ENCODE measurements around the gene SCUBE1. TPM values are rescaled to one million over a fixed set of nuclear protein-coding genes. Genes with fewer than 3 reads are reported as not detected.

SCUBE1 gene
- total and polyA plus RNA-seq, 8 donors, result 0.31 to 8.0 (median 1.8) TPM

DNA sequence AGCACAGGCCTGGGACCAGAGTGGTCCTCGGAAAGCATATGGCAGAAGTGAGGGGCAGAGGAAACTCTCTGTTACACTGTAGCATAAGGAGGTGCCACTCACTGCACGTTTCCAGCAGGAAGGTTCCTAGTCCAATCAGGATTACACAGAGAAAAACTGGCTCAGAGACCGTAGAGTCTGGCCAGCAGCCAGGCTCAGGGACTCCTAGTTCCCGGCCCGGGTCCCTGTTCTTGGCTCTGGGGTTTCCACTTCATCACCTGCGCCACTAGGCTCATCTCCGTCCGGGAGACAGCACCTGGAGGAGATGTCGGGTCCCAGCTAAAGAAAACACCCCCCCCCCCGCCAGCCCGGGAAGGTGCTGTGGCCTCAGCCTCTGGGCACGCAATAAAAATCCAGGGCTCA, 157.3 kb downstream of the SCUBE1 start:
- H3K27me3 ChIP-seq, result no peaks in the 10 kb centered on the region
- H3K4me3 ChIP-seq, result peak overlapping the region; percentile 70 to 91 (median 88)
- H3K36me3 ChIP-seq, result peaks cover under 1 to 22% (median 17%) of the 10 kb centered on the region in 4 donors
- no peaks in the 10 kb centered on the region for H3K9me3 ChIP-seq
- peak overlapping the region; percentile 83 to 96 (median 92) for H3K27ac ChIP-seq
- TF ChIP-seq POLR2AphosphoS5 (IDR thresholded peaks at IDR 0.05), result no peak
- no peak for TF ChIP-seq EP300 (IDR thresholded peaks at IDR 0.05)
- TF ChIP-seq, protein P1, sequence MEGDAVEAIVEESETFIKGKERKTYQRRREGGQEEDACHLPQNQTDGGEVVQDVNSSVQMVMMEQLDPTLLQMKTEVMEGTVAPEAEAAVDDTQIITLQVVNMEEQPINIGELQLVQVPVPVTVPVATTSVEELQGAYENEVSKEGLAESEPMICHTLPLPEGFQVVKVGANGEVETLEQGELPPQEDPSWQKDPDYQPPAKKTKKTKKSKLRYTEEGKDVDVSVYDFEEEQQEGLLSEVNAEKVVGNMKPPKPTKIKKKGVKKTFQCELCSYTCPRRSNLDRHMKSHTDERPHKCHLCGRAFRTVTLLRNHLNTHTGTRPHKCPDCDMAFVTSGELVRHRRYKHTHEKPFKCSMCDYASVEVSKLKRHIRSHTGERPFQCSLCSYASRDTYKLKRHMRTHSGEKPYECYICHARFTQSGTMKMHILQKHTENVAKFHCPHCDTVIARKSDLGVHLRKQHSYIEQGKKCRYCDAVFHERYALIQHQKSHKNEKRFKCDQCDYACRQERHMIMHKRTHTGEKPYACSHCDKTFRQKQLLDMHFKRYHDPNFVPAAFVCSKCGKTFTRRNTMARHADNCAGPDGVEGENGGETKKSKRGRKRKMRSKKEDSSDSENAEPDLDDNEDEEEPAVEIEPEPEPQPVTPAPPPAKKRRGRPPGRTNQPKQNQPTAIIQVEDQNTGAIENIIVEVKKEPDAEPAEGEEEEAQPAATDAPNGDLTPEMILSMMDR (IDR thresholded peaks at IDR 0.05), result no peak
- no peak for TF ChIP-seq POLR2A (IDR thresholded peaks at IDR 0.05)
- intact Hi-C loops (cut with DNase I; ENCODE audit: low total_unique reads), result no loop called here
- WGBS, 5 donors, result 6 to 19% (median 9%) methylated on average over 12 of the region's 12 CpGs
- DNase-seq, result peak; percentile 78 to 87
- H3K4me1 ChIP-seq, result peaks cover 20 to 46% (median 42%) of the 10 kb centered on the region in 4 donors

GRCh38 chr22:43183496-43184277, 159.5 kb downstream of the SCUBE1 start:
- peak in 1 of 2 donors; percentile 69 for DNase-seq
- Histone ChIP-seq H3K27ac (peak overlapping the region in 4 of 5 donors; percentile 9 to 39 (median 21)), H3K27me3 (no peaks in the 10 kb centered on the region), H3K36me3 (peaks cover 19 to 43% (median 38%) of the 10 kb centered on the region in 4 donors), H3K4me1 (peaks cover 20 to 46% (median 42%) of the 10 kb centered on the region in 4 donors), H3K9me3 (no peaks in the 10 kb centered on the region), H3K4me3 (no peak overlapping the region)
- TF ChIP-seq, protein P1 (IDR thresholded peaks at IDR 0.05), result no peak
- TF ChIP-seq POLR2A (IDR thresholded peaks at IDR 0.05), result no peak
- no peak for TF ChIP-seq EP300 (IDR thresholded peaks at IDR 0.05)
- TF ChIP-seq POLR2AphosphoS5 (IDR thresholded peaks at IDR 0.05), result no peak
- WGBS, 5 donors, result 63 to 68% (median 66%) methylated on average over 12 of the region's 12 CpGs
- intact Hi-C loops (cut with DNase I; ENCODE audit: low total_unique reads), result no loop called here

DNA sequence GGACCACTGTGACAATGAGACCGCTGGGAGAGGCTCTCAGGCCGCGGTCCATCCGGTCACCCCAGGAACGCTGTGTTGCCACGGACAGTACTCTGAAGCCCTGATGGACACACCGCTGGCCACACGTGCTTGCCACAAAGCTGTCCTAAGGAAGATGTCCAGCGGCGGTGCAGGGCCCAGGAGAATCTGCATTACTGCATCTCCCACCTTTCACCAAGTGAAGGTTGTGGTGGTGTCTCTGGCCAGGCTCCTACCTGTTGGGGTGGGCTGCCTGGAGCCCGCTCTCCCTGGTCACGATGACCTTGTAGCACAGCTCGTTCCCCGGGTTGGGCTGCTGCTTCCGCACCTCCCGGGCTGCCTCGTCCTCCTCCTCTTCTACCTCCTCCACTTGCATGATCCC, 160.4 kb downstream of the SCUBE1 start:
- TF ChIP-seq, protein P1 (IDR thresholded peaks at IDR 0.05), result no peak
- no peak for TF ChIP-seq EP300 (IDR thresholded peaks at IDR 0.05)
- no peak for TF ChIP-seq POLR2AphosphoS5 (IDR thresholded peaks at IDR 0.05)
- no peak for TF ChIP-seq POLR2A (IDR thresholded peaks at IDR 0.05)
- Histone ChIP-seq H3K27me3 (no peaks in the 10 kb centered on the region), H3K9me3 (no peaks in the 10 kb centered on the region), H3K4me3 (no peak overlapping the region), H3K36me3 (peaks cover 19 to 53% (median 46%) of the 10 kb centered on the region in 4 donors), H3K4me1 (peaks cover 15 to 39% (median 36%) of the 10 kb centered on the region in 4 donors), H3K27ac (no peak overlapping the region)
- WGBS, 5 donors, result 93 to 98% (median 96%) methylated on average over 11 to 17 of the region's 17 CpGs
- intact Hi-C loops (cut with DNase I; ENCODE audit: low total_unique reads), result no loop called here
- DNase-seq, result no peak

GRCh38 chr22:43182118-43182517, 161.1 kb downstream of the SCUBE1 start:
- peaks cover 19 to 59% (median 52%) of the 10 kb centered on the region in 4 donors for H3K36me3 ChIP-seq
- intact Hi-C loops (cut with DNase I; ENCODE audit: low total_unique reads), result no loop called here
- DNase-seq, result no peak
- WGBS, 5 donors, result 89 to 96% (median 92%) methylated on average over 10 of the region's 10 CpGs
- peaks cover 13 to 38% (median 35%) of the 10 kb centered on the region in 4 donors for H3K4me1 ChIP-seq
- no peak overlapping the region for H3K27ac ChIP-seq
- no peak for TF ChIP-seq POLR2AphosphoS5 (IDR thresholded peaks at IDR 0.05)
- no peak for TF ChIP-seq POLR2A (IDR thresholded peaks at IDR 0.05)
- TF ChIP-seq EP300 (IDR thresholded peaks at IDR 0.05), result no peak
- TF ChIP-seq, protein P1 (IDR thresholded peaks at IDR 0.05), result no peak
- H3K27me3 ChIP-seq, result no peaks in the 10 kb centered on the region
- no peaks in the 10 kb centered on the region for H3K9me3 ChIP-seq
- no peak overlapping the region for H3K4me3 ChIP-seq
